ENCODE results near the gene MRPS6.

MRPS6 gene

DNA sequence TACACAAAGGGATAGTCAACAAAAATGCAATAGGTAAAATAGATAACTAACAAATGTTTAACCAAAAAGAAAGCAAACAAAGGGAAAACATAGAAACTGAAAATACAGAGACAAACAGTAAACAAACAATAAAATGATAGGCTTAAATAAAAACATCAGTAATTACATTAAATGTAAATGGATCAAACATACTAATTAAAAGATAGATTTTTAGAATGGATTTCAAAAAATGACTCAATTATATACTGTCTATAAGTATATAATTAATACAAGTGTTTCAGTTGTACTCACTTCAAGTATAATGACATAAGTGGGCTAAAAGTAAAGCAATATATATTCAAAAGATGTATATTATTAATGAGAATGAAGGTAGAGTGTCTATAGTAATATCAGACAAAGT, 101.1 kb downstream of the MRPS6 start:
- Histone ChIP-seq H3K27ac (ENCODE audit: insufficient read depth in 1 of 2, low read depth in 1 of 2, low read length in 2 of 2, poor library complexity in 1 of 2, severe bottlenecking in 2 of 2) (no peak overlapping the region), H3K9me3 (ENCODE audit: control extremely low read depth in 1 of 5, control insufficient read depth in 4 of 5, insufficient read depth in 2 of 5, low read depth in 1 of 5, low read length in 4 of 5) (peaks cover 2 to 39% (median 8%) of the 10 kb centered on the region in 5 experiments), H3K4me1 (ENCODE audit: control extremely low read depth in 1 of 4, control insufficient read depth in 4 of 4, insufficient read depth in 4 of 4, low read length in 3 of 4) (no peaks in the 10 kb centered on the region), H3K36me3 (ENCODE audit: control insufficient read depth in 4 of 4, insufficient read depth in 4 of 4, low read length in 3 of 4) (no peaks in the 10 kb centered on the region), H3K4me3 (ENCODE audit: control insufficient read depth in 1 of 7, extremely low read depth in 1 of 7, insufficient read depth in 4 of 7, low read depth in 2 of 7, low read length in 6 of 7) (no peak overlapping the region), H3K27me3 (replicated peaks in 2 of 5; ENCODE audit: control insufficient read depth in 4 of 5, insufficient read depth in 5 of 5, low read length in 4 of 5) (no peaks in the 10 kb centered on the region)
- no peak for DNase-seq
- POLR2A ChIA-PET, result no interaction called here
- CTCF ChIA-PET, result no interaction called here

DNA sequence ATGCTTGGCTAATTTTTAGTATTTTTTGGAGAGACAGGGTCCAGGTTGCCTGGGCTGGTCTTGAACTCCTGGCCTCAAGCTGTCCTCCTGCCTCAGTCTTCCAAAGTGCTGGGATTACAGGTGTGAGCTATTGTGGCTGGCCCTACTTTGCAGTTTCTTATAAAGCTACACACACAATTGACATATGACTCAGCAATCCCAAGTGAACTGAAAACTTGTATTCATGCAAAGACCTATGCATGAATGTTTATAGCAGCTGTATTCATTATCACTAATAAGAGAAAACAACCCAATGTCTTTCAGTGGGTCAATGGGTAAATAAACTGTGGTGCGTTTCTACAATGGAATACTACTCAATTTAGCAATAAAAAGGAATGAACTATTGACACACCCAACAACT, 103.1 kb downstream of the MRPS6 start:
- H3K4me3 ChIP-seq (ENCODE audit: control insufficient read depth in 1 of 7, extremely low read depth in 1 of 7, insufficient read depth in 4 of 7, low read depth in 2 of 7, low read length in 6 of 7), result no peak overlapping the region
- ChIA-PET POLR2A (no interaction called here), CTCF (no interaction called here)
- no peak for DNase-seq
- H3K9me3 ChIP-seq (ENCODE audit: control extremely low read depth in 1 of 5, control insufficient read depth in 4 of 5, insufficient read depth in 2 of 5, low read depth in 1 of 5, low read length in 4 of 5), result peaks cover 2 to 26% (median 7%) of the 10 kb centered on the region in 5 experiments
- no peaks in the 10 kb centered on the region for H3K27me3 ChIP-seq (replicated peaks in 2 of 5; ENCODE audit: control insufficient read depth in 4 of 5, insufficient read depth in 5 of 5, low read length in 4 of 5)
- no peaks in the 10 kb centered on the region for H3K36me3 ChIP-seq (ENCODE audit: control insufficient read depth in 4 of 4, insufficient read depth in 4 of 4, low read length in 3 of 4)
- H3K27ac ChIP-seq (ENCODE audit: insufficient read depth in 1 of 2, low read depth in 1 of 2, low read length in 2 of 2, poor library complexity in 1 of 2, severe bottlenecking in 2 of 2), result no peak overlapping the region
- H3K4me1 ChIP-seq (ENCODE audit: control extremely low read depth in 1 of 4, control insufficient read depth in 4 of 4, insufficient read depth in 4 of 4, low read length in 3 of 4), result no peaks in the 10 kb centered on the region
- no CpG with 5 or more reads among the region's 1 CpG for WGBS (ENCODE audit: insufficient coverage)

DNA sequence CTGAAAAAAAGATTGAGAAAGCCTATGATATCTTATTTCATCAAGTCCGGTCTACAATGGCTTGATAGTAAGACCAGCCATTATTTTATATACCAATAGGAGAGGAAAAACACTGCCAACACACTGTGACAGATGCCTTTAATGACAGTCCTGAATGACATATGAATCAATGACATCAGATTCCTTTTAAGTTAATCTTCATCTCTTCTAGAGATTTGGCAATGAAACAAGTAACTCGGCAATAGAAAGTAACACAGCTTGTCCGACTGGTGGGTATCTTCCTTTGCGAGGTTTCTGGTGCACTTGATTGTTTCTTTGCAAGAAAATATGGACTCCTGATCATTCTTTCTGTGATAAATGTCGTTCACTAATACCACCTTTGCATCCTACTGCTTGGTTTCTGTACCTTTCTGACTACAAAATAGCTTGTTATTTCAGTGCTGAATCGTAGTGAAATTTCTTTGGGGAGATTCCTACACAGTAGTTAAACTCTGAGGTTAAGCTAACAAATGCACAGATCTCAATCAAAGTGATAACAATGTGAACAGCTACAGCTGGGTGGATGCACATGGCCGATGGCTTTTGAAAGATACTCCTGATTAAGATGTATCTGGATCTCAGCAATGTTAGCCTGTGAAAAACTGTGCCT, 104.7 kb downstream of the MRPS6 start:
- CTCF ChIA-PET, result no interaction called here
- POLR2A ChIA-PET, result no interaction called here

DNA sequence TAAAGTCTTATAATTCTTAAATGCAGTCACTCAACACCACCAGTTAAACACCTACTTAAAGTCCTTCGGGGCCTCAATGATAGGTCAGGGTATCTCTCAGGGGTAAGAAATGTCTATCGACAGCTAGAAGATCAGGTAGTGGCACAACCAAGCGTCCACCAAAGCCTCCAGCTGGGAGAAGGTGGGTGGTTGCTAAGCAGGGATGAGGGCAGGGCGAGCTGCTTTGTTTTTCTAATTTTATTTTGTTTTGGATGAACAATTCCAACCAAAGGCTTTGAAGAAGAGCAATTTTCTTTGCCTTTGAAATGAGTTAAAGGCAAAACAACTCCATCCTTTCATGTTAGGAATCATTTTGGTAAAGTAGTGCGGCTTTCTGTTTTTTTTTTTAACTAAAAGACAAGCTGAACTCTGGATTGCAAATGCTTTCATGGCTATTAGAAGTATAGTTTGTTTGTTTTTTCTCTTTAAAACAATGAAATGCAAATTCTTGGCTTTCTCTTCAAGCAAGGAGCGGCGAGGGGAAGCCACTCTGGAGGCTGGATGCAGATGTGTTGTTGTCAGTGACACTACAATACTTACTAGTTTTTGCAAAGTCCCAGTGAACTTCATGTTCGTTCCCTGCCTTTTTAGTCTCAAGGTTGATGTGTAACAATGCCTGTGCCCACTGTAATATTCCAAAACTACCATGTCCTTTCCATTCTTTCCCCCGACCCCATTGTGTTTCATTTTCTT, 106.0 kb downstream of the MRPS6 start:
- Histone ChIP-seq H3K27me3 (replicated peaks in 2 of 5; ENCODE audit: control insufficient read depth in 4 of 5, insufficient read depth in 5 of 5, low read length in 4 of 5) (no peaks in the 10 kb centered on the region), H3K9me3 (ENCODE audit: control extremely low read depth in 1 of 5, control insufficient read depth in 4 of 5, insufficient read depth in 2 of 5, low read depth in 1 of 5, low read length in 4 of 5) (peaks cover 0 to 7% (median 2%) of the 10 kb centered on the region in 5 experiments), H3K4me1 (ENCODE audit: control extremely low read depth in 1 of 4, control insufficient read depth in 4 of 4, insufficient read depth in 4 of 4, low read length in 3 of 4) (no peaks in the 10 kb centered on the region), H3K36me3 (ENCODE audit: control insufficient read depth in 4 of 4, insufficient read depth in 4 of 4, low read length in 3 of 4) (no peaks in the 10 kb centered on the region), H3K4me3 (ENCODE audit: control insufficient read depth in 1 of 7, extremely low read depth in 1 of 7, insufficient read depth in 4 of 7, low read depth in 2 of 7, low read length in 6 of 7) (no peak overlapping the region), H3K27ac (ENCODE audit: insufficient read depth in 1 of 2, low read depth in 1 of 2, low read length in 2 of 2, poor library complexity in 1 of 2, severe bottlenecking in 2 of 2) (no peak overlapping the region)
- ChIA-PET POLR2A (no interaction called here), CTCF (no interaction called here)
- WGBS (ENCODE audit: insufficient coverage), result 96% methylated on average over 4 of the region's 9 CpGs
- no peak for DNase-seq

More for the DNA sequence above, 104.7 kb downstream of the MRPS6 start:
- Histone ChIP-seq H3K4me1 (ENCODE audit: control extremely low read depth in 1 of 4, control insufficient read depth in 4 of 4, insufficient read depth in 4 of 4, low read length in 3 of 4) (no peaks in the 10 kb centered on the region), H3K27me3 (replicated peaks in 2 of 5; ENCODE audit: control insufficient read depth in 4 of 5, insufficient read depth in 5 of 5, low read length in 4 of 5) (no peaks in the 10 kb centered on the region), H3K27ac (ENCODE audit: insufficient read depth in 1 of 2, low read depth in 1 of 2, low read length in 2 of 2, poor library complexity in 1 of 2, severe bottlenecking in 2 of 2) (no peak overlapping the region), H3K36me3 (ENCODE audit: control insufficient read depth in 4 of 4, insufficient read depth in 4 of 4, low read length in 3 of 4) (no peaks in the 10 kb centered on the region), H3K9me3 (ENCODE audit: control extremely low read depth in 1 of 5, control insufficient read depth in 4 of 5, insufficient read depth in 2 of 5, low read depth in 1 of 5, low read length in 4 of 5) (peaks cover 0 to 18% (median 2%) of the 10 kb centered on the region in 5 experiments), H3K4me3 (ENCODE audit: control insufficient read depth in 1 of 7, extremely low read depth in 1 of 7, insufficient read depth in 4 of 7, low read depth in 2 of 7, low read length in 6 of 7) (no peak overlapping the region)
- 98% methylated on average over 5 of the region's 7 CpGs for WGBS (ENCODE audit: insufficient coverage)
- no peak for DNase-seq

DNA sequence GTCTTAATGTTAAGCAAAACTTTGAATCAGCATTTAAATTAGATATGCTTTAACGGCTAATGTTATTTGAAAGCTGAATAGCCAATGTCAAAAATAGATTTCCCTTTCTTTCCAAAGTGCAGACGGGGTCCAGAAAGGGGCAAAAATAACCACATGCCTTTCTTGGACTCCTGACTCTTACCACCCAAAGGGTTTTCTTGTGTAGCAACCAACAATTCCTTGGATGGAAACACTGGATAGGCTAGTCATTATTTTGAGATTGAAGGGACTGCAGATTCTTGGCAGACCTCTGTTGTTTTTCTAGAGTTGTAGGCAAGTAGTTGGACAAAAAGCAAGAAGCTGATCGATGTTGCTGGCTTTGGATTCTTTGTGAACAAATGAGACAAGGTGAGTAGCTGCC, 107.0 kb downstream of the MRPS6 start:
- CTCF ChIA-PET, result no interaction called here

DNA sequence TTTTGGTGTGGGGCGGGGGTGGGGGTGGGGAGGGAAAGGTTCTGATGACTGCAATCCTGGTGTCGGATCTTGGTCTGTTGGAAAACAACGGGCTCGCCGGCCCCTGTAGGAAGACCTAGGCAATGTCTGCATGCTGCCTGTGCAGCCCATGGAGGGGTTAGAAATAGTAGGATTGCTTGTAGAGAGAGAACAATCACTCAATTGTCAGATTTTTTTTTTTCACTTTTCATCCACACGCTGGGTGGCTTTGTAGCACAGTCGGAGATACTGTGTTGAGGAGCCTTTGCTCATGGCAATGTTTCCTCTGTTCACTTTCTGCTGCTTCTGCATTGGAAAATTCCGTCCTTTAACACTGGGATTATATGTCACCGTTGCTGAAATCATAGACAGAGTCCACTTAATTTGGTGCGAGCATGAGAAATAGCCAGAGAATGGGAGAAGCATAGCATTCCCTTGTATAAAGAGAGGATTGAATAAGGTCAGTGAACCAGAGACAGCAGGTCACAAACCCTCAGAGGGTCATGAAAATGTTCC, 107.5 kb downstream of the MRPS6 start:
- 98% methylated on average over 5 of the region's 10 CpGs for WGBS (ENCODE audit: insufficient coverage)
- H3K27ac ChIP-seq (ENCODE audit: insufficient read depth in 1 of 2, low read depth in 1 of 2, low read length in 2 of 2, poor library complexity in 1 of 2, severe bottlenecking in 2 of 2), result no peak overlapping the region
- no peaks in the 10 kb centered on the region for H3K27me3 ChIP-seq (replicated peaks in 2 of 5; ENCODE audit: control insufficient read depth in 4 of 5, insufficient read depth in 5 of 5, low read length in 4 of 5)
- H3K9me3 ChIP-seq (ENCODE audit: control extremely low read depth in 1 of 5, control insufficient read depth in 4 of 5, insufficient read depth in 2 of 5, low read depth in 1 of 5, low read length in 4 of 5), result peaks cover 0 to 4% (median 0%) of the 10 kb centered on the region in 5 experiments
- H3K4me1 ChIP-seq (ENCODE audit: control extremely low read depth in 1 of 4, control insufficient read depth in 4 of 4, insufficient read depth in 4 of 4, low read length in 3 of 4), result no peaks in the 10 kb centered on the region
- DNase-seq, result no peak
- ChIA-PET CTCF (no interaction called here), POLR2A (no interaction called here)
- H3K4me3 ChIP-seq (ENCODE audit: control insufficient read depth in 1 of 7, extremely low read depth in 1 of 7, insufficient read depth in 4 of 7, low read depth in 2 of 7, low read length in 6 of 7), result no peak overlapping the region
- H3K36me3 ChIP-seq (ENCODE audit: control insufficient read depth in 4 of 4, insufficient read depth in 4 of 4, low read length in 3 of 4), result no peaks in the 10 kb centered on the region

More for the DNA sequence above, 107.0 kb downstream of the MRPS6 start:
- POLR2A ChIA-PET, result no interaction called here
- H3K4me1 ChIP-seq (ENCODE audit: control extremely low read depth in 1 of 4, control insufficient read depth in 4 of 4, insufficient read depth in 4 of 4, low read length in 3 of 4), result no peaks in the 10 kb centered on the region
- DNase-seq, result no peak
- 100% methylated on average over 1 of the region's 3 CpGs for WGBS (ENCODE audit: insufficient coverage)
- H3K27ac ChIP-seq (ENCODE audit: insufficient read depth in 1 of 2, low read depth in 1 of 2, low read length in 2 of 2, poor library complexity in 1 of 2, severe bottlenecking in 2 of 2), result no peak overlapping the region
- H3K36me3 ChIP-seq (ENCODE audit: control insufficient read depth in 4 of 4, insufficient read depth in 4 of 4, low read length in 3 of 4), result no peaks in the 10 kb centered on the region
- peaks cover 0 to 4% (median 0%) of the 10 kb centered on the region in 5 experiments for H3K9me3 ChIP-seq (ENCODE audit: control extremely low read depth in 1 of 5, control insufficient read depth in 4 of 5, insufficient read depth in 2 of 5, low read depth in 1 of 5, low read length in 4 of 5)
- H3K27me3 ChIP-seq (replicated peaks in 2 of 5; ENCODE audit: control insufficient read depth in 4 of 5, insufficient read depth in 5 of 5, low read length in 4 of 5), result no peaks in the 10 kb centered on the region
- no peak overlapping the region for H3K4me3 ChIP-seq (ENCODE audit: control insufficient read depth in 1 of 7, extremely low read depth in 1 of 7, insufficient read depth in 4 of 7, low read depth in 2 of 7, low read length in 6 of 7)

DNA sequence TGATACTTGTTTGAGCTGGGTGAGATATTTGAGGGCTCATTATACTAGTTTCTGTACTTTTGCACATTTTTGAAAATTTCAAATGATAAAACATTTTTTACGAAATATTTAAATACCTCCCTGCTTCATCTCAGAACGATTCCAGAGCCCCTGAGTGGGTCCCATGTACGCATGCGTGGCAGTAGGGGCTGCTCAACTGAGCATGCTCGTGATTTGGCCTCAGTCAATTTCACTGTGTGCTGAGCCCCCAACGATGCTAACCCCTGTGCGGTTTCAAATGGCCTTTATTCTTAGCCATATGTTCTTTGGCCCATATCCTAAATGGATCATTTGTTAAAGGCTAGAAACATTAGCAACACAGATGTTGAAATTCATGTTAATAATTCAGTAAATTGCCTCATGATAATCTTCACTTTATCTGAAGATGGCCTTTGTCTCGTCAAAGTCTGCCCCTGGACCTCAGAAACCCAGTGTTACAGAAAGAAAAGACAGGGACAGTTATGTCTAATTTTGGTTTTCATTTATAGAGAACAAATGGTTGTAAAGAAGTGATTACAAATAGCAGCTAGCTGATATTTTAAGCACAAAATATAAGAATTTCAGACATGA, 108.2 kb downstream of the MRPS6 start:
- H3K4me1 ChIP-seq (ENCODE audit: control extremely low read depth in 1 of 4, control insufficient read depth in 4 of 4, insufficient read depth in 4 of 4, low read length in 3 of 4), result no peaks in the 10 kb centered on the region
- WGBS (ENCODE audit: insufficient coverage), result 99% methylated on average over 7 of the region's 8 CpGs
- H3K36me3 ChIP-seq (ENCODE audit: control insufficient read depth in 4 of 4, insufficient read depth in 4 of 4, low read length in 3 of 4), result no peaks in the 10 kb centered on the region
- ChIA-PET CTCF (interaction anchor here (0.7 kb wide), 1 partner anchor 17 kb away, joined by 3 read pairs; no protein-coding TSS in a partner anchor), POLR2A (no interaction called here)
- no peak overlapping the region for H3K4me3 ChIP-seq (ENCODE audit: control insufficient read depth in 1 of 7, extremely low read depth in 1 of 7, insufficient read depth in 4 of 7, low read depth in 2 of 7, low read length in 6 of 7)
- H3K9me3 ChIP-seq (ENCODE audit: control extremely low read depth in 1 of 5, control insufficient read depth in 4 of 5, insufficient read depth in 2 of 5, low read depth in 1 of 5, low read length in 4 of 5), result no peaks in the 10 kb centered on the region
- H3K27me3 ChIP-seq (replicated peaks in 2 of 5; ENCODE audit: control insufficient read depth in 4 of 5, insufficient read depth in 5 of 5, low read length in 4 of 5), result no peaks in the 10 kb centered on the region
- H3K27ac ChIP-seq (ENCODE audit: insufficient read depth in 1 of 2, low read depth in 1 of 2, low read length in 2 of 2, poor library complexity in 1 of 2, severe bottlenecking in 2 of 2), result no peak overlapping the region
- DNase-seq, result no peak

Data from common myeloid progenitor, CD34-positive (primary cell).